ENCODE results near the gene SMYD1.

GRCh38 chr2:88068044-88068443, 419 bp downstream of the SMYD1 start:
- TF ChIP-seq CTCF (IDR thresholded peaks at IDR 0.05), result no peak
- no peak for TF ChIP-seq EZH2phosphoT487 (IDR thresholded peaks at IDR 0.05)
- no peak for TF ChIP-seq EZH2 (IDR thresholded peaks at IDR 0.05)

Data from neural progenitor cell (in vitro differentiated cells).